Stimulated activated CD4-positive, alpha-beta T cell treated with anti-CD3 and anti-CD28 coated beads, Interleukin-12 subunit alpha, Interleukin-12 subunit beta, amount 100 ng/mL, for 4 hours (primary cell): ENCODE results near the gene BARHL1.

Experiments used
- DNase-seq: peaks from one replicate; pipeline ENCODE4 v3.0.0-alpha.2; 2020

BARHL1 gene

GRCh38 chr9:132588501-132589147 lies 6.2 kb downstream of the BARHL1 start:
- no peak for DNase-seq

GRCh38 chr9:132589148-132590036 lies 7.0 kb downstream of the BARHL1 start:
- no peak for DNase-seq

- DNase-seq = no peak
Observed at GRCh38 chr9:132590037-132590317, 7.6 kb downstream of the BARHL1 start.

GRCh38 chr9:132590318-132591182 lies 8.1 kb downstream of the BARHL1 start:
- DNase-seq = no peak

- no peak for DNase-seq
Observed at GRCh38 chr9:132591244-132591643, 8.8 kb downstream of the BARHL1 start.

- no peak for DNase-seq
Observed at GRCh38 chr9:132591751-132592314, 9.4 kb downstream of the BARHL1 start.

- no peak for DNase-seq
Observed at GRCh38 chr9:132592451-132592850, 10.0 kb downstream of the BARHL1 start.

GRCh38 chr9:132594412-132594811 lies 12.0 kb downstream of the BARHL1 start:
- no peak for DNase-seq

GRCh38 chr9:132595319-132595718 lies 12.9 kb downstream of the BARHL1 start:
- no peak for DNase-seq

GRCh38 chr9:132596200-132596599 lies 13.8 kb downstream of the BARHL1 start:
- no peak for DNase-seq

- DNase-seq = no peak
Observed at GRCh38 chr9:132597073-132597775, 14.8 kb downstream of the BARHL1 start.

- no peak for DNase-seq
Observed at GRCh38 chr9:132600326-132600984, 18.0 kb downstream of the BARHL1 start.

- no peak for DNase-seq
Observed at GRCh38 chr9:132602207-132602606, 19.8 kb downstream of the BARHL1 start.

- DNase-seq = no peak
Observed at GRCh38 chr9:132605387-132605786, 23.0 kb downstream of the BARHL1 start.

GRCh38 chr9:132606066-132606465 lies 23.7 kb downstream of the BARHL1 start:
- DNase-seq = no peak

GRCh38 chr9:132609184-132609583 lies 26.8 kb downstream of the BARHL1 start:
- no peak for DNase-seq

GRCh38 chr9:132609829-132610228 lies 27.4 kb downstream of the BARHL1 start:
- no peak for DNase-seq

- DNase-seq = no peak
Observed at GRCh38 chr9:132610661-132611060, 28.3 kb downstream of the BARHL1 start.

- DNase-seq = no peak
Observed at GRCh38 chr9:132614324-132614723, 31.9 kb downstream of the BARHL1 start.

GRCh38 chr9:132615774-132616173 lies 33.4 kb downstream of the BARHL1 start:
- DNase-seq = no peak

GRCh38 chr9:132616725-132617124 lies 34.3 kb downstream of the BARHL1 start:
- no peak for DNase-seq

GRCh38 chr9:132622159-132622558 lies 39.8 kb downstream of the BARHL1 start:
- no peak for DNase-seq
